Esophagus mucosa (tissue), 1 donor: ENCODE data around the gene EDRF1. TPM values are rescaled to one million over a fixed set of nuclear protein-coding genes. Genes with fewer than 3 reads are reported as not detected.
A peak's percentile ranks its signal among the peaks of the same experiment; 100 is the strongest.
"Not testable (repeated sequence)": the region's sequence is repeated elsewhere in the genome, so short reads cannot be mapped to it uniquely, and the experiment has no call there.

Experiments
- ATAC-seq: fragments of 200-7000 bp; cut with Tn5 transposase; one replicate; pipeline ENCODE4 v1.9.1; 2020
- total RNA-seq: library from RNA; stranded (reverse); gene quantifications from one replicate; pipeline ENCODE4 v1.2.4, GENCODE V29; 2023
- donor health status: DM: yes; HTN: yes; CAD: no.

Gene EDRF1
- total RNA-seq, 1 donor from 2014 or later, result 8.3 TPM

GRCh38 chr10:125707541-125708468 lies 11.7 kb upstream of the EDRF1 start:
- peak; percentile 31 for ATAC-seq

GRCh38 chr10:125708971-125709503 lies 10.5 kb upstream of the EDRF1 start:
- no peak for ATAC-seq

- ATAC-seq, result no peak
Measured at GRCh38 chr10:125709553-125710474, 9.7 kb upstream of the EDRF1 start.

- ATAC-seq, result no peak
Measured at GRCh38 chr10:125711110-125711750, 8.3 kb upstream of the EDRF1 start.

- not testable (repeated sequence) for ATAC-seq
Measured at GRCh38 chr10:125714728-125715127, 4.8 kb upstream of the EDRF1 start.

- peak; percentile 3 for ATAC-seq
Measured at GRCh38 chr10:125720002-125720382, 483 bp downstream of the EDRF1 start.

- no peak for ATAC-seq
Measured at GRCh38 chr10:125721035-125721434, 1.5 kb downstream of the EDRF1 start.

- no peak for ATAC-seq
Measured at GRCh38 chr10:125722811-125723210, 3.3 kb downstream of the EDRF1 start.

- ATAC-seq, result no peak
Measured at GRCh38 chr10:125726914-125727313, 7.4 kb downstream of the EDRF1 start.

- ATAC-seq, result no peak
Measured at GRCh38 chr10:125727436-125727835, 7.9 kb downstream of the EDRF1 start.

GRCh38 chr10:125734148-125734547 lies 14.6 kb downstream of the EDRF1 start:
- no peak for ATAC-seq

GRCh38 chr10:125734823-125735222 lies 15.3 kb downstream of the EDRF1 start:
- ATAC-seq, result no peak

GRCh38 chr10:125738206-125738605 lies 18.7 kb downstream of the EDRF1 start:
- no peak for ATAC-seq

GRCh38 chr10:125739994-125740679 lies 20.6 kb downstream of the EDRF1 start:
- ATAC-seq, result no peak

- no peak for ATAC-seq
Measured at GRCh38 chr10:125742465-125742864, 23.0 kb downstream of the EDRF1 start.

GRCh38 chr10:125744909-125745308 lies 25.4 kb downstream of the EDRF1 start:
- ATAC-seq, result no peak

- ATAC-seq, result no peak
Measured at GRCh38 chr10:125747417-125747816, 27.9 kb downstream of the EDRF1 start.

GRCh38 chr10:125756196-125756595 lies 36.7 kb downstream of the EDRF1 start:
- ATAC-seq, result no peak

- ATAC-seq, result no peak
Measured at GRCh38 chr10:125756853-125757487, 37.5 kb downstream of the EDRF1 start.

GRCh38 chr10:125757742-125758141 lies 38.2 kb downstream of the EDRF1 start:
- ATAC-seq, result no peak

GRCh38 chr10:125761961-125762360 lies 42.5 kb downstream of the EDRF1 start:
- ATAC-seq, result no peak
